SIG-M5 treated with dmso at 0.1 percent for 504 hours (cell line): ENCODE measurements around the gene SPATA9.
"Not testable (repeated sequence)": the region's sequence is repeated elsewhere in the genome, so short reads cannot be mapped to it uniquely, and the experiment has no call there.

ENCODE experiments used
- DNase-seq: peaks from one replicate; lab custom pipeline; 2025; ENCODE audit not compliant: unreplicated experiment; lab: John Stamatoyannopoulos, UW

The SPATA9 gene

GRCh38 chr5:95717439-95717838 is 34.6 kb upstream of the SPATA9 start:
- no peak for DNase-seq

DNA sequence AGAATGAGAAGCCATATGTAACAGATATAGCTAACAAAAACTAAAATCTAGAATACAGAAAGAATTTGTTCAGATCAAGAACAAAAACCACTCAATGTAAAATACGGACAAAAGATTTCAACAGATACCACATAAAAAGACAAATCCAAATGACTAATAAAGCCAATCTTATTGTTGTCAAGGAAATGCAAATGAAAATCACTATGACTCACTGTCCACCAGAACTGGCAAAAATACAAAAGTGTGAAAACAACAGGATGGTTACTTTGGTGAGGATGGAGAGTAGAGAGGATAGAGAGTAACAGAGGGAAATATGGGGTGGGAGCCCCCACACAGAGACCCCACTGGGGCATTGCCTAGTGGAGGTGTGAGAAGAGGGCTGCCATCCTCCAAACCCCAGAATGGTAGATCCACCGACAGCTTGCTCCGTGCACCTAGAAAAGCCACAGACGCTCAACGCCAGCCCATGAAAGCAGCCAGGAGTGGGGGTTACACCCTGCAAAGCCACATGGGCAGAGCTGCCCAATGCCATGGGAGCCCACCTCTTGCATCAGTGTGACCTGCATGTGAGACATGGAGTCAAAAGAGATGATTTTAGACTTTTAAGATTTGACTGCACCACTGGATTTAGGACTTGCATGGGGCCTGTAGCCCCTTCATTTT is 33.1 kb upstream of the SPATA9 start:
- no peak for DNase-seq

- DNase-seq, result peak; percentile 16
Observed at GRCh38 chr5:95713960-95714710, 31.3 kb upstream of the SPATA9 start.

- not testable (repeated sequence) for DNase-seq
Observed at GRCh38 chr5:95713246-95713645, 30.5 kb upstream of the SPATA9 start.

DNA sequence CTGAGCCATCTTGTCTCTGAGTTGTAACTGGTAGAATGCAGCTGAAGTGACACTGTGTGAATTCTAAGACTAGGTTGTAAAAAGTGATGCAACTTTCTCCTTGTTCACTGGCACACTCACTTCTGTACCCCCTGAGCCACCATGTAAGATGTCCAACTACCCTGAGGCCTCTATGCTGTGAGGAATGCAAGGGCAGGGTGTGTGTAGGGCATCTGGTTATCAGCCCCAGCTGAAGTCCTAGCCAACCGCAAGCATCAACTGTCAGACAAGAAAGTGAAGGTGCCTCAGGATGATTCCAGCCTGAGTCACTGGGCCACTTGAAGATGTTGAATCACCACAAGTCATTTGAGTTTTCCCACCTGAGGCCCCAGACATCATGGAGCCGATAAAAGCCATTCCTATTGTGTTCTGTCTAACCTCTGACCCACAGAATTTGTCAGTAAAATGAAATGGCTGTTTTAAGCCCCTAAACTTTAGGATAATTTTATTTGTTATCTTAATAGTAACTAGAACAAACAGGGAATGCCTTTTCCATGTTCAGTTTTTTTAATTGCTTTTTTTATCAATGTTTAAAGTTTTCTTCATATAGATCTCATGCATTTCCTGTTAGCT is 29.7 kb upstream of the SPATA9 start:
- no peak for DNase-seq

DNA sequence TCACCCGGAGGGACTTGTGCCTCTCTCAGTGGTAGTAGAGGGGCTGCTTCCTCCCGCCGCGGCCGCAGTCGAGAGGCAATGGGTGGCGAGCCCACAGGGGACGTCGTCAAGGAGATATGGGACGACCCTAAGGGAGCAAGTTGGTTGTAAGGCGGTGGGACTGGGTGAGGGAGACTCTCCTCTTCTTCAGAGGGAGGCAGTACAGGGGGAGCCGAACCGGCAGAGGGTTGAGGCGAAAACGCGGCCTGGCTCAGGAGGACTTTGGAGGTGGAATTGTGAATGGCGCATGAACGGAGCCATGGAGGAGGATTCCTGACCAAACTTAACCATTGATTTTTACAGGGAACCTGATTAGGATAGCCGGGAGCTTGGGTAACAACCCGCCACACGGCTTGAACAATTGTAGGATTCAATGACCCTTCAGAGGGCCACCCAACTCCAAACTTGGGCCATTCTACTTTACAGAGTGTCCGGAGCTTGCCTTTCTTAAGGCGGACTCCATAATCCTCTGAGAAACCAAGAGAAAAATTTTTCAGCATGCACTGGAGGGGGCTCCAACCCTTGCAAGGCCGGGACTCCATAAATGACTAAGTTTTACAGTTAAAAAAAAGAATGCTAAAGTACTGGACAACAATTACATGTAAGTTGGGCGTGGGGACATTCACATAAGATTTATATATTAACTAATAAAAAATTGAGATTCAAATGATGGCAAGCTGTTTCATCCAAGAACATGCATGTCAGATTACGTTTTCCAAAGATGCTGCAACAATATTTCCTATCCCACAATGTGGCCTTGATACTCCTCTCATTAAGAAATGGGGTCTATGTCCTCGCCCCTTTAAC is 28.9 kb upstream of the SPATA9 start:
- no peak for DNase-seq

- DNase-seq, result not testable (repeated sequence)
Observed at GRCh38 chr5:95710651-95711500, 28.1 kb upstream of the SPATA9 start.

- no peak for DNase-seq
Observed at GRCh38 chr5:95709967-95710650, 27.3 kb upstream of the SPATA9 start.

GRCh38 chr5:95708876-95709275 is 26.1 kb upstream of the SPATA9 start:
- DNase-seq, result no peak

DNA sequence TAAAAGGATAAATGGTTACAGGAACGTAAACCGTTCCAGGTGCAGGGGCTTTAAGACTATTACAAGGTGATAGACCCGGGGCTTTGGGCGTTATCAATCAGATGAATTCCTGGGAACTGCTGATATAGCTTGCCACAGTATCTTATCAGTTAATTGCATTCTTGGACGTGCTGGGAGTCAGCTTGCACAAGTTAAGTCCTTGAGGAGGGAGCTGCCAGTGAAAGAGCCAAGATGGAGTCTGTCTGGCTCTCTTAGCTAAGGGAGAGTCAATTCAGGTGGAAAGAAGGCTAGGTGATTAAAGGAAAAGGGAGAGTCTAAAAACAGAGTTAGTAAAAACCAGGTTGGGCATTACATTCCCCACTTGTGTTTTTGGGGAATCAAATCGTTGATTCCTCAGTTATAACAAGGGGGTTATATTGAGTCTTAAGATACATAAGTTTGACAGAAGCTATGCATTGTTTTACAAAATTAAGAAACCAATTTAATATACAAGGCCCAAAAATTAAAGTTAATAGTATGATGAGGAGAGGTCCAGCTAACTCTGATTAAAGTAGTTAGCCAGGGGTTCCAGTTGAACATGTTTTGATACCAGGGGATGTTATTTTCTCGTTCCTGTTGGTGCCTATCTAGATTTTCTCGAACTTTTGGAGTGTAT is 24.9 kb upstream of the SPATA9 start:
- not testable (repeated sequence) for DNase-seq

GRCh38 chr5:95707055-95707454 is 24.3 kb upstream of the SPATA9 start:
- no peak for DNase-seq

DNA sequence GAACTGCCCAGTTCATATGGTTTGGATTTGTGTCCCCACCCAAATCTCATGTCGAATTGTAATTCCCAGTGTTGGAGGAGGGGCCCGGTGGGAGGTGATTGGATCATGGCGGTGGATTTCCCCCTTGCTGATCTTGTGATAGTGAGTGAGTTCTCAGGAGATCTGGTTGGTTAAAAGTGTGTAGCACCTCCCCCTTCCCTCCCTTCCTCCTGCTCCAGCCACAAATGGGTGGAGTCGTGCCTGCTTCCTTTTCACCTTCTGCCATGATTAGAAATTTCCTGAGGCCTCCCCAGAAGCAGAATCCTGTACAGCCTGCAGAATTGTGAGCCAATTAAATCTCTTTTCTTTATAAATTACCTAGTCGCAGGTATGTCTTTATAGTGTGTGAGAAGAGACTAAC is 23.4 kb upstream of the SPATA9 start:
- not testable (repeated sequence) for DNase-seq

DNA sequence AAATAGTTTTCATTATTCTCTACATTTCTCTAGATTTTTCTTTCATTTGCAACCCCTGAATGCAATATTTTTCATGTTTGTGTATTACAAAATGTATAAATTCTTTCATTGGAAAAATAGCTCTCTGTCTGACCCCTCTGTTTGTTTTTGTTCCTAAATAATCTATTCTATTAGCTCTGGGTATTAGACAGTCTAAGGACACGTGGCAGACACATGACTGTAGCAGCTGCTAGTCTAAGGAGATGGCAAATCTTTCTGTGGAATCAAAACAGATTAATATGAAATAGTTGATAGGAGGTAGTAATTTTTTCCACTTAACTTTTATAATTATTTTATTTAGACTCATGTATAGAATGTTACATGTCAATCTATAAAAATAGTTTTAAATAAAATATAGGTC is 21.4 kb upstream of the SPATA9 start:
- no peak for DNase-seq

- DNase-seq, result no peak
Observed at GRCh38 chr5:95701074-95701473, 18.3 kb upstream of the SPATA9 start.

- no peak for DNase-seq
Observed at GRCh38 chr5:95699337-95699736, 16.5 kb upstream of the SPATA9 start.

DNA sequence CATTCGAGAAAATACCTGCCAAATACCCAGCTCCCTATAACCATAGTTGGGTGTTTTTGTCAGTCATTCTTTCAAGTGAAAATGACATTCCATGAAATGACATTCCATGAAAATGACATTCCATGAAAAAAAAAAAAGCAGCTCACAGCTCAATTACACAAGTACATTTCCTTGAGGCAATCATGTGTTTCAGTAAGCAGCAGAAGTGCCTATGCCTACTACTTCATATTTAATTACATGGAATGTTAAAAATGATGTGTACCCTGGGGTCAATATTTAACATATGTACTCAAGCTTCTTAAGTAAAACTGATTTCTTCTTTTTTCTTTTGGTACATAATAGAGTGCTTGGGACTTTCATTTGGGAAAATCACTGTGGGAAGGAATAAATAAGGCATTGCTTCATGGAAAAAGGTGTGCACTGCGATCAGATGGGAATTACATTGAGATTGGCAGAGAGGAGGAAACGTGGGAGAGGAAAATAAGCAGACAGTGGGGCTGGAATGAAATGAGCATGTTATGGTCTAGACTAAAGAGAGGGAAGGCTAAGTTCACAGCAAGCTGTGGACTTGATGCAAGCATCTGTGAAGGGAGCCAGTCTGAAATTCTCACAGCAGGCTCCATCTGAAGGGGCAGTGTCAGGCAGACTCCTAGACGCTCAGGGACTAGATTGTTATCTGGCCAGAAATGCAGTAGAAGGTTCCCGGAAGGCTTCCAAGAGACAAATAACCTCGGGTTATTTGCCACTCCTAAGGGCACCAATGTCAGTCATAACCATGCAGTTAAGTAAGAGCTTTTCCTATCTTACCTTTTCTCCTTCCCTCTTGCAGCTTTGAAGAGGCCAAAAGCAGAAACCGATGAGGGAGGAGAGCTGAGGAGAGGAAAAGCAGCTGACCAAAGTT is 15.2 kb upstream of the SPATA9 start:
- DNase-seq, result peak; percentile 28

- DNase-seq, result no peak
Observed at GRCh38 chr5:95690333-95690732, 7.5 kb upstream of the SPATA9 start.

DNA sequence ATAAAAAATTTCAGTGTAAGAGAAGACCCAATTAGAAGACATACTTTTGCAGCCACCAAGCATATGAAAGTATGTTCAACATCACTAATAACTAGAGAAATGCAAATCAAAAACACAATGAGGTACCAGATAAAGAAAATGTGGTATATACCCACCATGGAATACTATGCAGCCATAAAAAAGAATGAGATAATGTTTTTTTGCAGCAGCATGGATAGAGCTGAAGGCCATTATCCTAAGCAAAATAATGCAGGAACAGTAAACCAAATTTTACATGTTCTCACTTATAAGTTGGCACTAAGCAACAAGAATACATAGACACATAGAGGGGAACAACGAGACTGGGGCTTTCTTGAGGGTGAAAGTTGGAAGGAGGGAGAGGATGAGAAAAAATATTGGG is 6.9 kb upstream of the SPATA9 start:
- no peak for DNase-seq
